ENCODE results near the gene OXLD1.

Gene OXLD1

GRCh38 chr17:81691608-81692007, 25.2 kb upstream of the OXLD1 start:
- no peak overlapping the region for H3K4me3 ChIP-seq (ENCODE audit: low read depth, low read length)
- TF ChIP-seq, protein P1, sequence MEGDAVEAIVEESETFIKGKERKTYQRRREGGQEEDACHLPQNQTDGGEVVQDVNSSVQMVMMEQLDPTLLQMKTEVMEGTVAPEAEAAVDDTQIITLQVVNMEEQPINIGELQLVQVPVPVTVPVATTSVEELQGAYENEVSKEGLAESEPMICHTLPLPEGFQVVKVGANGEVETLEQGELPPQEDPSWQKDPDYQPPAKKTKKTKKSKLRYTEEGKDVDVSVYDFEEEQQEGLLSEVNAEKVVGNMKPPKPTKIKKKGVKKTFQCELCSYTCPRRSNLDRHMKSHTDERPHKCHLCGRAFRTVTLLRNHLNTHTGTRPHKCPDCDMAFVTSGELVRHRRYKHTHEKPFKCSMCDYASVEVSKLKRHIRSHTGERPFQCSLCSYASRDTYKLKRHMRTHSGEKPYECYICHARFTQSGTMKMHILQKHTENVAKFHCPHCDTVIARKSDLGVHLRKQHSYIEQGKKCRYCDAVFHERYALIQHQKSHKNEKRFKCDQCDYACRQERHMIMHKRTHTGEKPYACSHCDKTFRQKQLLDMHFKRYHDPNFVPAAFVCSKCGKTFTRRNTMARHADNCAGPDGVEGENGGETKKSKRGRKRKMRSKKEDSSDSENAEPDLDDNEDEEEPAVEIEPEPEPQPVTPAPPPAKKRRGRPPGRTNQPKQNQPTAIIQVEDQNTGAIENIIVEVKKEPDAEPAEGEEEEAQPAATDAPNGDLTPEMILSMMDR (IDR thresholded peaks at IDR 0.05; ENCODE audit: low read depth, low read length) = no peak

GRCh38 chr17:81691196-81691595, 24.8 kb upstream of the OXLD1 start:
- no peak overlapping the region for H3K4me3 ChIP-seq (ENCODE audit: low read depth, low read length)
- TF ChIP-seq, protein P1 (IDR thresholded peaks at IDR 0.05; ENCODE audit: low read depth, low read length) = no peak

GRCh38 chr17:81690549-81690948, 24.1 kb upstream of the OXLD1 start:
- TF ChIP-seq, protein P1 (IDR thresholded peaks at IDR 0.05; ENCODE audit: low read depth, low read length) = no peak
- H3K4me3 ChIP-seq (ENCODE audit: low read depth, low read length) = no peak overlapping the region

GRCh38 chr17:81690066-81690465, 23.7 kb upstream of the OXLD1 start:
- H3K4me3 ChIP-seq (ENCODE audit: low read depth, low read length) = no peak overlapping the region
- TF ChIP-seq, protein P1 (IDR thresholded peaks at IDR 0.05; ENCODE audit: low read depth, low read length) = no peak

GRCh38 chr17:81688616-81689015, 22.2 kb upstream of the OXLD1 start:
- no peak overlapping the region for H3K4me3 ChIP-seq (ENCODE audit: low read depth, low read length)
- TF ChIP-seq, protein P1 (IDR thresholded peaks at IDR 0.05; ENCODE audit: low read depth, low read length) = no peak

- TF ChIP-seq, protein P1 (IDR thresholded peaks at IDR 0.05; ENCODE audit: low read depth, low read length) = no peak
- no peak overlapping the region for H3K4me3 ChIP-seq (ENCODE audit: low read depth, low read length)
Observed at GRCh38 chr17:81687770-81688541, 21.6 kb upstream of the OXLD1 start.

DNA sequence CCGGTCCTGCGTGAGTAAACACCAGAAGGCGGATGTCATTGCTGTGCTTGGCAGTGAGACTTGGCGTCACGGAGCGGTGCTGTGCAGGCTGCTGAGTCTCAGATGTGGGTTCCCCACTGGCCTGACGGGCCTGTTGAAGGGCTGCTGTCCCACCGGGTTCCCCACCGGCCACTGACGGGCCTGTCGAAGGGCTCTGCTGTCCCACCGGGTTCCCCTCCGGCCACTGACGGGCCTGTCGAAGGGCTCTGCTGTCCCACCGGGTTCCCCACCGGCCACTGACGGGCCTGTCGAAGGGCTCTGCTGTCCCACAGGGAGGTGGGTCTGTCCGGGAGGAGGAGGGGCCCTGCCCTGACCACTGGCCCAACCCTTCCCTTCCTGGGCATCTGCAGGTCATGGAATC, 20.2 kb upstream of the OXLD1 start:
- H3K4me3 ChIP-seq (ENCODE audit: low read depth, low read length) = no peak overlapping the region
- TF ChIP-seq, protein P1 (IDR thresholded peaks at IDR 0.05; ENCODE audit: low read depth, low read length) = no peak
